ENCODE data around the gene DNAJB1.
"Not testable (repeated sequence)": the region's sequence is repeated elsewhere in the genome, so short reads cannot be mapped to it uniquely, and the experiment has no call there.

Gene DNAJB1

DNA sequence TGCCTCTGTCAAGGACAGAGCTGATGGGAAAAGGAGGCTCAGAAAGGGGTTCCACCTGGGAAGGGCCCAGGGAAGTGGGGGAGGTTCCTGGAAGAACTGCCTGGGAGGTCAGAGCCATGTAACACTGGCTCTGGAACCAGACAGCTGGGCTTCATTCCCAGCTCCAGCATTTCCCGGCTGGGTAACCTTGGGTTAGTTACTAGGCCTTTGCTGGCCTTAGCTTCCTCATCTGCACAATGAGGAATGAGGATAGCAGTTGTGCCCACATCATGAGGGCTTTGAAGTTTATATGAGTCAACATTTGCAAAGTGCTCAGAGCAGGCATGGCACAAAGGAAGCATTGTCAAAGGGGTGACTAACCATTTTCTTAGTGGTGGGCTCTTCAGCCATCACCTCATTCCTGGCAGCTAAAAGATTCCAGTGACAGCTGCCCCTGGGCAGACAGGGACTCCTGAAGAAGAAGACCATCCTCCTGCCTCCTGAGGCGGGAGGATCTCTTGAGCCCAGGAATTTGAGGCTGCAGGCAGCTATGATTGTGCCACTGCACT, 1.7 kb upstream of the DNAJB1 start:
- DNase-seq: no peak

DNA sequence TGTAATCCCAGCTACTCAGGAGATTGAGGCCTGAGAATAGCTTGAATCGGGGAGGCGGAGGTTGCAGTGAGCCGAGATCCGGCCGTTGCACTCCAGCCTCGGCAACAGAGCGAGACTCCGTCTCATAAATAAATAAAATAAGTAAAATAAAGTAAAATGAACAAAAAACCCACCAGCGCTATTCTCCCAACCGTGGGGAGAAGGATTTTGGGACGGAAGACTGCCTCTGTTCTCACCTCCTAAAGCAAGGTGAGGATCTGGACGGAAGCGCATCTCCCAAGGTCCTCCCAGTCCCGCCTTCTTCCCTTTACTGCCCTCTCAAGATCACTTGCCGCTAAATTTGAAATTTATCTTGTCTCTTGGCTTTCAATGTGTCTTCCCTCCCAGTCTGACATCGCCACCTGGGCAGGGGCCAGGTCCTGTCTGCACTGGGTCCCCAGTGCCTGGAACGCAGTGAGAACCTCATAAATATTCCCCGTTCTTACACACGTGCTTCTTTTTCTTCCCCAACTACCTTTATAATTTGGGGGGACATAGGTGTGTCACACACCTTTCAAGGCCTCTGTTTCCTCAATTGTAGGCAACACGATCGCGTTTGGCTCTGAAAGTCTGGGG, 1.2 kb upstream of the DNAJB1 start:
- DNase-seq: no peak

DNA sequence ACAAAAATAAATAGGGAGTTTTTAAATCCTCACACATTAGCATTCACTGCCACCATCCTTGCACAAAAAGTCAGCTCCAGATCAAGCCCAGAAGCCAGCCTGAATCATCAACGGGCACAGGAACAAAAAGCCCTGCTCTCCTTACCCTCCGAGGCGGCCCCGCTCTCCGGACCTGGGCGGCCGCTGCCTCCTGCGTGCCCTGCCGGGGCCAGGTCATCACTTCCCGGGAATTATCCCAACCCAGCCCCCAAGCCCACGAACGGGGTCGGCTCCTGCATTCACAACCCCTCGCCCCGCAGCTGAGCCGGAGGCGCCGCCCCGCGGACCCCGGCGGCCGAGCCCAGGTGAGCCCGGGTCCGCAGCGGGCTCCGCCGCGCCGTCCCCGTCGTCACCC, 754 bp downstream of the DNAJB1 start:
- no peak for DNase-seq

DNA sequence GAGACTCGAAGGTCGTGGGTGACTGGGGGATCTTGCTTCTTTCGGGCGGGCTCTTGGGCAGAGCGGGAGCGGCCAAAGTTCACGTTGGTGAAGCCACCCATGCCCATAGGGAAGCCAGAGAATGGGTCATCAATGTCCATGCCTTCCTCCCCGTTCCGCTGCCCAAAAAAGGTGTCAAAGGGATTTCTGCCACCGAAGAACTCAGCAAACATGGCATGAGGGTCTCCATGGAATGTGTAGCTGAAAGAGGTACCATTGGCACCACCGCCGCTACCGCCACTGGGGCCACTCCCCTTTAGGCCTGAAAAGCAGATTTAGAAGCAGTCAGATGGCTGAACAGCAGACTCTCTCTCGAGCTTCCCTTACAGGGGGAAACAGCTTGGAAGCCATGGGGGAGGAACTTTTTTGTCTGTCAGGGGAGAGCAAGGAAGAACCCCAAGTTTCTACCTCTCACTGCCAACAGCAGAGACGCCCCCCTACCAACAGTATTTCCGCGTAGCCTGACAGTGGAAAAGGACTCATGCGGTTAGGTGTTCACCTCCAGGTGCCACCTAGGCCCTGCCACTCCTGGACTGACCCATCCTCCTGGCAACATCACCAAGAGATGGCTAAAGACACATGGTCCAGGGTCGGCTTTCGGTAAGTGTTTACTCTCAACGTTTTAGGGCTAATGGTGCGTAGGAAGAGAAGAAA, 1.3 kb downstream of the DNAJB1 start:
- DNase-seq: no peak

DNA sequence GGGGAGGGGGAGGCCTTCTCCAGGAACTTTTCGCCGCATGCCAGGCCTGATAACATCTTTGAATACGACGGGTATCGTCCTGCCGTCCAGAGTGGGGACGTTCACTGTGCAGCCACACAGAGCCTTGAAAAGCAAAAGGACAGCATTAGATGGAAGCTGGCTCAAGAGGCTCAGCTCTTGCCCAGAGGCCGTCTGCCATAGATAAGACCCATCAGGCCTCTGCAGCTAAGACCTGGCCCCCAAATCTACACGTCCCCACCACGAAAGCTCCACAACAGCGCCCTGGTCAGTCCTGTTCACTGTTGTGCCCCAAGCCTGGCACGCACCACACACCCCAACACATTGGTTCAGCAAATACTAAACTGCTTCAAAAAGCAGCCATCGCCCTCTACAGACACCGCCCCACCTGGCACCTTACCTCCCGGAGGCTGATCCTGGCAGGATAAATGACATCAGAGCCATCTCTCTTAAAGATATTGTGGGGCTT, 2.1 kb downstream of the DNAJB1 start:
- no peak for DNase-seq

DNA sequence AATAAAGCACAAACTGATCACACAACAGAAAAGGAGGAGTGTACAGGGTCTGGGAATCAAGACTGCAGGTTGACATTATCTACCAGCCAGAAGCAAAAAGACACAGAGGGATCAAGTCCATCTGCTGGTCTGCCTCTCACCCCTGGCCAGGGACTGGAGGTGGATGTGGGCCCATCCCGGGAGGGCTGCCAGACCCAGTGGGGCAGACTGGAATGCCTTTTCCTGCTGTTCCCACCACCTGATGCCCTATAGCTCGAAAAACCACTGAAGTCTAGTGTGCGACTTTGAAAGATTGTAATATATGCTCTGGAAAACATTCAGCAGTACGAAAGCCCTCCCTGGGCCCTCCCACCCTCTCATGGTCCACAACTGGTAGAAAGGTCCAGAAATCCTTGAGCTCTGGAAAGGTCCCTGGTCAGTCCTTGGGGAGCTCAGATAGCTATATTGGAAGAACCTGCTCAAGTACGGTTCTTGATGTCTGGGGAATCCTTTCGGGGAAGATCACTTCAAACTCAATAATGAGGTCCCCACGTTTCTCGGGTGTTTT, 2.6 kb downstream of the DNAJB1 start:
- no peak for DNase-seq

DNA sequence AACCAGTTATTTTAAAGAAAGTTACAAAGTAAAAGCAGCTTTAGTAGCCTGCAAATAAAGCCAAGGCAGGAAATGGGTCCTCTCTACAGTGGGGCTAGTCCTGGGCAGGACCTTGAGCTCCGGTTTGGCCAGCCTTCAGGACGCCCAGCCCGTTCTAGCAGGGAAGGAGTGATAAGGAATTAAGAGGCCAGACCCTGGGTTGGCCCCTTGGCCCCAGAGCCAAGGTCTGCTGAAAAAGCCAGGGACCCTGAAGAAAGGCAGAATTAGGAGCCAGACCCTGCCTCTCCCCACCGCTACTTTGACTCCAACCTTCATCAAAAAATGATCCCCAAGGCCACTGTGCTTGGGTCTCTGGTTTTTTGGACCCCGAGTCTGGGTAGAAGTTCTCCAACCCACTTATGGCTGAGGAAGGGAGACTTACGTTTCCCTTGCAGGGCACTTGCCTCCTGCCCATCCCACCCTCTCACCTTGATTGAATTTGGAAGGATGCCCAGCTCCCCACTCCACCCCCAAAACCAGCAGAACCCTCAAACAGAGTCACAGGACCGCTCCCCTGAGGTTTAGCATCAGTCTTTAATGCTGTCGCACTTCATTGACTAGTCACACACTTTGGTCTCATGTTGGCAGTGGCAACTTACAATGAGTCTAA, 3.9 kb downstream of the DNAJB1 start:
- DNase-seq: no peak

DNA sequence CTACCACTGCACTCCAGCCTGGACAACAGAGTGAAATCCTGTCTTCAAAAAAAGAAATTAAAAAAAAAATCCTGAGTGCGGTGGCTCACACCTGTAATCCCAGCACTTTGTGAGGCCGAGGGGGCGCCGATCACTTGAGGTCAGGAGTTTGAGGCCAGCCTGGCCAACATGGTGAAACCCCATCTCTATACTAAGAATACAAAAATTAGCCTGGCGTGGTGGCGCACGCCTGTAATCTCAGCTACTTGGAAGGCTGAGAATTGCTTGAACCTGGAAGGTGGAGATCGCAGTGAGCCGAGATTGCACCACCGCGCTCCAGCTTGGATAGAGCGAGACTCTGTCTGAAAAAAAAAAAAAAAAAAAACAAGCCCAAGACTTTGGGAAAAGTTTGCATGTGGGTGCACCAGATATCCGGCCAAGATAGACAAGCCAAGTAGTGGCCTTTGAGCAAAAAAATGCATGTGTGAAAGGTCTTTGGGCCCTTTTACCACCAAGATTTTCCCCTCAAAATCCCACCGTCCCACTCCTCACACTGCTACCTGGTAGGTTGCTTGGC, 5.7 kb downstream of the DNAJB1 start:
- no peak for DNase-seq

DNA sequence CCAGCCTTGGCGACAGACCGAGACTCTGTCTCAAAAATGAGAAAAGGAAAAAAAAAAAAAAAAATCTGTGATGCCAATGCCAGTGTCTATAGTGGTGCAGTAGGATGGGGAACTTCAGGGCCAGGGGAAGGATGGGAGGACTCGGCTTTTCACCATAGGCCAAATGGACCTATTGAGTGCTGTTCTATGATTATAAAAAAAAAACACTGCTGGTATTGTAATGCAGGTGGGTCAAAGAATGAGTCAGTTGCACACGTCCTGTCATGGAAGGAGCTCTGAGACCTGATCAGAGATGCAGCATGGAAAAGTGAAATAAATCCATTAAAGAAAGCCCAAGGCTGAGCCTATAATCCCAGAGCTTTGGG, 7.0 kb downstream of the DNAJB1 start:
- DNase-seq: no peak

DNA sequence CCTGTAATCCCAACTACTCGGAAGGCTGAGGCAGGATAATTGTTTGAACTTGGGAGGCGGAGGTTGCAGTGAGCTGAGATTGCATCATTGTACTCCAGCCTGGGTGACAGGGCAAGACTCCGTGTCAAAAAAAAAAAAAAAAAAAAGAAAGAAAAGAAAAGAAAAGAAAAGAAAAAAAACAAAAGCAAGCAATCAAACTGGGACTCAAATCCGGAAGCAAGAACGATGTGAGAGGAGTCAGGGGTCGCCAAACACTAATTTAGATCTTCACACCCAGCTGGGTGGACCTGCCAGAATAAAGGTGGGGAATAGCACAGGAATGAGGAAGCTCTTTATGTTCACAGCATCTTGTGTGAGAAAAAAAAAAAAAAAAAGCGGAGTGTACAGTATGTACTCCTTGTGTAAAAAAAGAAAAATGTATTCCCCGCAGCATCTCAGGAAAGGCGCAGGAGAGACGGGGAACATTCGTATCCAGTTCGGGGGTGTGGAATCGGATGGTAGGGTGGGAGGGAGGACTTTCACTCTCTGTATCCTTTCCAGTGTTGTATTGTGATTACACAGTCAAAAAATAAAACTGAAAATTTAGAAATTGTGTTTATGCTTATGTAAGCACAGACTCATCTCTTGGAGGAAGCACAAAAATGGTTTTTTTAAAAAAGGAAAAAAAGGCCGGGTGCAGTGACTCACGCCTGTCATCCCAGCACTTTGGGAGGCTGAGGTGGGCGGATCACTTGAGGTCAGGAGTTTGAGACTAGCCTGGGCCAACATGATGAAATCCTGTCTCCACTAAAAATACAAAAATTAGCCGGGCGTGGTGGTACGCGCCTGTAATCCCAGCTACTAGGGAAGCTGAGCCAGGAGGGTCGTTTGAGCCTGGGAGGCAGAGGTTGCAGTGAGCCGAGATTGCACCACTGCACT, 7.6 kb downstream of the DNAJB1 start:
- no peak for DNase-seq

DNA sequence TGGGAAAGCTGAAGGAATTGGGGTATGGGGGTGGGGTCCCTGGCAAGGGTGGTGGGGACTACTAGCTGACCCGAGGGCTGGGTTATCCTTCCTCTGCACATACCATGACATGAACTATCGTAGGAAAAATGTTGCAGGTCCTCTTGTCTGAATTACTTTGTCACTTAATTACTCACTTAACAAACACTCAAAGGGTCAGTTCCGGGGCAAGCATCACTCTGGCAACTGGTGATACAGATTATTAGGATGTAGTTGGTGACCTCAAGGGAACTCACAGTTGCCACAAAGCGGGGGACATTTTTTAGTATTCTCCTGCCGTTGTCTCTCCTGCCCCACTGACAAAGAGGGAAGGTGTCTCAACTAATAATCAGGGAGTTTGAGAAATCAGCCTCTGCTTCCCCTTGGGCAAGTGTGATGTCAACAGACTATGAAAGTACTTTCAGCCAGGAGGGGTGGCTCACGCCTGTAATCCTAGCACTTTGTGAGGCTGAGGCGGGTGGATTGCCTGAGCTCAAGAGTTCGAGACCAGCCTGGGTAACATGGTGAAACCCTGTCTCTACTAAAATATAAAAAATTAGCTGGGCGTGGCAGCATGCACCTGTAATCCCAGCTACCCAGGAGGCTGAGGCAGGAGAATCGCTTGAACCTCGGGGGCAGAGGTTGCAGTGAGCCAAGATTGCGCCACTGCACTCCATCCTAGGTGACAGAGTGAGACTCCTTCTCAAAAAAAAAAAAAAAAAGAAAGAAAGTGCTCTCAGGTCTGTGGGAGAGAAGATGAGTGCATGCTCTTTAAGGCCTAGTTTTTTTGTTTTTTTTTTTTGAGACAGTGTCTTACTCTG, 10.3 kb downstream of the DNAJB1 start:
- DNase-seq: no peak

DNA sequence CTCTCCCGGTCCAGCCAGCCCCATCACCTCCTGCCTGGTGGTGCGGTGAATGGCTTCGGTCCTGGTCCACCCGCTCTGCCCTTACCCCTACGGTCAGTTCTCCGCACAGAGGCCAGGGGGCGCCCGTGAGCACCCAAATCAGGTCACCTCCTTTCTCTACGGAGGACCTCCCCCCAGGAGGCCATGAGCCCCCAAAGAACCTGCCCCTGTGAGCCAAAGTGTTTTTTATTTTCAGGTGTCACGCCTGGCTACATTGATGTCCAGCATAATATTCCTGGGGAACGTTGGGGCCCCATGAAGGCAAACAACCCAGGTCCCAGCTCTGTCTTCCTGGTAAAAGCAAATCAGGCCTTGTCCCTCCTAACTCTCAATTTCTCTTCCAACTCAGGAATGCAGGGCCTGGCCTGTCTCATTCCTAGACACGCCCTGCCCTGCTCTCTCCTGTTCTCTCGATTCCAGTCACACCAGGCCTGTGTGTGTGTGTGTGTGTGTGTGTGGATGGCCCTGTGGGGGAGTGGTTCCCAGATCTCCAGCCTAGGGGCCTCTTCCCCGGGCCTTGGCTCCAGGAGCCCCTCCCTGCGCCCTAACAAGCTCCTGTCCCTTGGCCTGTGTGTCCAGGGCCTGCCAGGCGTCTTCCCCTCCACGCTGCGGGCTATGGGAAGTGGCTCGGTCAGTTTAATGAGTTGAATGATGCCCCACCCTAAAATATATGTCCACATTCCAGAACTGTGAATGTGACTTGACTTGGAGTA, 12.5 kb downstream of the DNAJB1 start:
- peak; percentile 61 for DNase-seq

DNA sequence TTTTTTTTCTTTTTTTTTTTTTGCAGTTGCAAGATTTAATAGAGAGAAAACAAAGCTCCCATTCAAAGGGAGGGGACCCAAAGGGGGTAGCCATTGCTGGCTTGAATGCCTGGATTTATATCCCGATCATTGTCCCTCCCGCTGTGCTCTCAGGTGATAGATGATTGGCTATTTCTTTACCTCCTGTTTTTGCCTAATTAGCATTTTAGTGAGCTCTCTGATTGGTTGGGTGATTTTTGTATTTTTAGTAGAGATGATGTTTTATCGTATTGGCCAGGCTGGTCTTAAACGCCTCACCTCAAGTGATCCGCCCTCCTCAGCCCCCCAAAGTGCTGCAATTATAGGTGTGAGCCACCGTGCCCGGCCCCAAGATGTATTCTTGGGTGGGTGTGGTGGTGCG, 13.6 kb downstream of the DNAJB1 start:
- DNase-seq: not testable (repeated sequence)

DNA sequence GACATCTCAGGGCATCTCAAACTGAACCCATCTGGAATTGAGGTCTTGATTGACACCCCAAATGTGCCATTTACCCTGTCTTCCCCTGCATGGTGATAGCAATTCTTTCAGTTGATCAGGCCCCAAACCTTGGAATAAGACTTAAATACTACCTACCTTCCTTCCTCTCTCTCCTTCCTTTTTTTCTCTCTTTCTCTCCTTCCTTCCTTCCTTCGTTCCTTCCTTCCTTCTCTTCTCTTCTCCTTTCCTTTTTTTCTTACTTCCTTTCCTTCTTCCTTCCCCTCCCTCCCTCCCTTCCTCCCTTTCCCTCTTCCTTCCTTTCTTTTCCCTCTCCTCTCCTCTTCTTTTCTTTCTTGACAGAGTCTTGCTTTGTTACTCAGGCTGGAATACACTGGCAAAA, 14.9 kb downstream of the DNAJB1 start:
- DNase-seq: no peak

DNA sequence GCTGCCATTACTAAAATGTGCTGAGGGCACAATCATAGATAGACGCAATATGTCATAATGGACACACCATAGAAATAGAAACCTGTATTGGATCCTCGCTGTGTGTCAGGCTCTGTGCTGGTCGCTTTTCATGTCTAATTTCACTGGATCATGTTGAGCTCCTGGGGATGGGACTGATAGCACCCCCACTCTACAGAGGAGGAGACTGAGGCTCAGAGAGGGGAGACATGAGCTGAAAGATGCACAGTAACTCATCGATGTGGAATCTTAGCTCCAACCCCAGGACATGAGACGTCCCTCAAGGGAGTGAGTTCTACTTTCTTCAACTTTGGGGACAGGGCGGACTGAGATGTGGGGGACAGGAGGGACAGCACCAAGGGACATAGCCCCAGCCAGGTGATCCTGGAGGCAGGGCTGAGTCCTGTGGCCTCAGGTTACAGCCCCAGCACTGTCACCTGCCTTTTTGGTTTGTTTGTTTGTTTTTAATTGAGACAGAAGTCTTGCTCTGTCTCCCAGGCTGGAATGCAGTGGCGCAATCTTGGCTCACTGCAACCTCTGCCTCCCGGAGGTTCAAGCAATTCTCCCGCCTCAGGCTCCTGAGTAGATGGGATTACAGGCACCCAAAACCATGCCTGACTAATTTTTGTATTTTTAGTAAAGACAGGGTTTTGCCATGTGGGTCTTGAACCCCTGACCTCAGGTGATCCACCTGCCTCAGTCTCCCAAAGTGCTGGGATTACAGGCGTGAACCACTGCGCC, 15.7 kb downstream of the DNAJB1 start:
- DNase-seq: no peak

DNA sequence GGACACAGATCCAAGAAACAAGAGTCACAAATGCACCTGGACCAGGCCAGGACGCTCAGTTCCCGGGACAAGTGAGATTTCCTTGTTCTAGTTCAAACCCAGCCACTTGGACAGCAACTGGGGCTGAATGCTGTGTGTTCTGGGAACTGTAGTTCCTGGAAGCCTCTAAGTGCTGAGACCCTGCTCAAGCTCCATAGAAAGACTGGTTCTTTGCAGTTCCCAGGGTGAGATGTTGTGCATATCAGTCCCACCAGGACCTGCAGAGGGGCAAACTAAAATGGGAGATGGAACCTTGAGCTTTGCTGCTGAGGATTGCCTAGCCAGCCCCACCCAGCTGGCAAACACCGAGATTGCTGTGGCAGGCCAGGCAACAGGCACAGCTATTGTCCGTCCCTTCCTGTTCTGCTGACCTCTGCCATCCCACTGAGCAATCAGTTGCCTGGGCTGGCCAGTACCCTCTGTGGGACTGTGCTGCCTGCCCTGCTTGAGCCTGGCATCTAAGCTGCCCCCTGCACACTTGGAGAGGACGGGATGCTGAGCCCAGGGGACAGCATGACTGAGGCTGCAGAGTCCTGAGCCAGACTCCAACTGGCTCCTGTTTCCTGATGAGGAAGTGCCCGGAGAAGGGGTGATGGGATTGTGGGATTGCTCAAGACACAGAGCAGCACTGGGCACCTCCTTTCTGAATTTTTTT, 20.8 kb downstream of the DNAJB1 start:
- DNase-seq: no peak

DNA sequence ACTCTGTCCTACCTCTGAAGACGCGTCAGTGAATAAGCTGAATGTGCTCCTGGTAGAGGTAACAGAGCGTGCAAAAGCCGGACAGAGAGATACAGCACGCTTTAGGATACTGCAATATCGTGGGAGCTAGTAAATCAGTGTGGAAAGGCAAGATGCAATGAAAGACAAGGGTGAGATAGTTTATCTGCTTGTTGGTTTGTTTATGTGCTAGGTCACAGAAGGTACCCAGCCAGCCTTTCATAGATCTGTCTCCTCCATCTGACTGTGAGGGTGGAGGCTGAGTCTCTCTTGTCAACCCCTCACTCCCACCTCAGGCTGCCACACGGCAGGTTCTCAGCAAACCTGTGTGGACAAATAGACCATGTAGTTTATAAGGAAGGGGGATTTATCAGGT, 21.4 kb downstream of the DNAJB1 start:
- no peak for DNase-seq

DNA sequence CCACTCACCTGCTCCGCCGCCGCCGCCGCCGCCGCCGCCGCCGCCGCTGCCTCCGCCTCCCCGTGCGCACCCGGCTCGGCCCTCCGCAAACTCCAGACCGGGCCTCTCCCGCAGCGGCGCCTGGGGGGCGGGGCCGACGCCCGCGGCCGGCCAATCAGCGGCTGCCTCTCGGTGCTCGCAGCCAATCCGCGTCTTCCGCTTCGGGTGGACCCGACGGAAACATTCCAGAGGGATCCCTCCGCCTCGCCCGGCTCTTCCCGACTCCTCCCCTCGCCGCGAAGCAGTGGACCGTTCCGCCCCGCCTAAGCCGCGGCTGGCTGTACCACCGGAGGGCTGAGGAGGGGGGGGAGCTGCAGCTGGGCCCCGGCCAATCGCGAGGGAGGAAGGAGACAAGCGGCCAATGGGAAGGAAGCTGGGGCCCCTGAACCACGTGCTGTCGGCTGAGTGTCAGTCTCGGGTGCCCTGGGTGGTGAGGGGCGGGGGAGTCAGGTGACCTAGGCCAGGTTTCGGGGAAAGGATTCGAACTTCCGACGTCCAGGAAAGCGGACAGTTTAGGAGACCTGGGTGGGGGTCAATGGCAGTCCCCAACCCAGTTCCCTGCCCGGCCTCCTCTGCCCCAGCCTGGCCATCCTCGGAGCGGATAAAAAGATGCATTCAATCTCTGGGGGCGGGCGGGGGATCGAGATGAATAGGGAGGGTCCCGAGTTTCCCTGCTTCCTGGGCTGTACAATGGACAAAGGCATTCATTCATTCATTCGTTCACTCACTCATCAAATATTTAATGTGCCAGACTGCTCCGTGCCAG, 22.0 kb downstream of the DNAJB1 start, which contains the start of gene GIPC1:
TSS of gene GIPC1 (minus strand) at position 99 of the 805 bp plus-strand sequence. CDS start 13,151 bp downstream, outside the sequence.
- peak; percentile 73 for DNase-seq
